GM13977 (cell line): Measurements from ENCODE around the gene KLKB1.

Source experiments
- DNase-seq: peaks from one replicate; pipeline ENCODE4 v3.0.0; 2012; ENCODE audit warnings: low spot score
- CTCF ChIP-seq: IDR thresholded peaks from 2 replicates; pipeline ENCODE4 v1.5.1; 2012; ENCODE audit warnings: mild to moderate bottlenecking, control low read depth; ENCODE audit not compliant: insufficient read depth; ENCODE audit errors: extremely low read depth, missing control alignments
- in situ Hi-C: fragments of 300-500 bp; cut with MboI; formaldehyde crosslinking; loops from one replicate; pipeline ENCODE4 v1.12.0; 2022; ENCODE audit warnings: low sequenced_read_pairs, low pct_unique_long_range_greater_than_20kb, mixed read lengths, inconsistent platforms; ENCODE audit not compliant: unreplicated experiment

Gene KLKB1

GRCh38 chr4:186248643-186249042 lies 21.3 kb downstream of the KLKB1 start:
- DNase-seq: no peak
- in situ Hi-C loops: no loop called here
- no peak for TF ChIP-seq CTCF

GRCh38 chr4:186249785-186250754 lies 22.8 kb downstream of the KLKB1 start:
- no peak for TF ChIP-seq CTCF
- no peak for DNase-seq
- in situ Hi-C loops: no loop called here

GRCh38 chr4:186250760-186251159 lies 23.5 kb downstream of the KLKB1 start:
- in situ Hi-C loops: no loop called here
- no peak for TF ChIP-seq CTCF
- no peak for DNase-seq

- TF ChIP-seq CTCF: no peak
These were observed 27.8 kb downstream of the KLKB1 start for GRCh38 chr4:186255122-186255521.

GRCh38 chr4:186258216-186258811 lies 31.0 kb downstream of the KLKB1 start:
- DNase-seq: no peak
- in situ Hi-C loops: no loop called here
- no peak for TF ChIP-seq CTCF

More at GRCh38 chr4:186255122-186255521, 27.8 kb downstream of the KLKB1 start:
- in situ Hi-C loops: no loop called here
- DNase-seq: no peak

- DNase-seq: no peak
- in situ Hi-C loops: no loop called here
- TF ChIP-seq CTCF: no peak
These were observed 32.8 kb downstream of the KLKB1 start for GRCh38 chr4:186260117-186260503.
